GM10266 (cell line): ENCODE measurements around the gene MAP3K3.

Experiments used
- DNase-seq: peaks from one replicate; pipeline ENCODE4 v3.0.0; 2012; ENCODE audit errors: extremely low spot score
- TF ChIP-seq, protein P1 (sequence below): IDR thresholded peaks from 2 replicates; pipeline ENCODE4 v1.5.1; 2012; ENCODE audit warnings: mild to moderate bottlenecking, low read depth; ENCODE audit not compliant: control insufficient read depth, insufficient read depth; ENCODE audit errors: missing control alignments

Gene MAP3K3

DNA sequence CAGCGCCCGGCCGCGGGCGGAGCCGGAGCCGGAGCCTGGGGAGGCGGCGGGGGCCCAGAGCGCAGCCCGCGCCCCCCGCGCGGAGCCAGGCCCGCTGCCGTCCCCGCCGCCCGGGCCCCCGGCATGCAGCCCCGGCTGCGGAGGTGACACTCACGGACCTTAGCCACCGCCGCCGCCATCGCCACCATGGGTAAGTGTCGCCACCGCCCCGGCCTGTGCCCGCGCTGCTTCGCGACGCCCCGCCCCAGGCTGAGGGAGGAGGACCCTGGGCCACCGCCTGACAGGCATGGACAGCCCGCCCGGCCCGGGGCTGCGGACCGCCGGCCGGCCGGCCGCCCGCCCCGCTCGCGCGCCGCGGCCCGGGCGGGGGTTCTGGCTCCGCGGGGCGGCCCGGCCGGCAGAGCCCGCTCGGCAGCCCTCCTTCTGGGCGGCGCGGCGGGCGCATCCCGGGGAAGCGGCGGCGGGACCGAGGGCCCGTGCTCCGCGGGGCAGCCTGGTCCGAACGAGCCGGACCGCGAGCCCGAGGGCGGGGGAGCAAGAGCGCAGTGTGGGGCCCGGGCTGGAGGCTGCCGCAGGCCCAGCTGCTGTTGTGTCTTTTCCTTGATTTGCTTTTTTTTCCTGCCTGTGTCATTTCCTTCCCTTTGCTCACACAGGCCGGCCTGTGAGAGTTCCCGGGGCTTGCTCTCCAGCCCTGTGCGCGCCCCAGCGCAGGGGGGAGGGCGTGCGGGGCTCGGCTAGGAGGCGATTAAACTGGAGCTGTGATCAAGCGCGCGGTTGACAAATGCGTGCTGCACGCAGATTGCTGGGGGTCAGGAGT lies 565 bp downstream of the MAP3K3 start:
- TF ChIP-seq, protein P1, sequence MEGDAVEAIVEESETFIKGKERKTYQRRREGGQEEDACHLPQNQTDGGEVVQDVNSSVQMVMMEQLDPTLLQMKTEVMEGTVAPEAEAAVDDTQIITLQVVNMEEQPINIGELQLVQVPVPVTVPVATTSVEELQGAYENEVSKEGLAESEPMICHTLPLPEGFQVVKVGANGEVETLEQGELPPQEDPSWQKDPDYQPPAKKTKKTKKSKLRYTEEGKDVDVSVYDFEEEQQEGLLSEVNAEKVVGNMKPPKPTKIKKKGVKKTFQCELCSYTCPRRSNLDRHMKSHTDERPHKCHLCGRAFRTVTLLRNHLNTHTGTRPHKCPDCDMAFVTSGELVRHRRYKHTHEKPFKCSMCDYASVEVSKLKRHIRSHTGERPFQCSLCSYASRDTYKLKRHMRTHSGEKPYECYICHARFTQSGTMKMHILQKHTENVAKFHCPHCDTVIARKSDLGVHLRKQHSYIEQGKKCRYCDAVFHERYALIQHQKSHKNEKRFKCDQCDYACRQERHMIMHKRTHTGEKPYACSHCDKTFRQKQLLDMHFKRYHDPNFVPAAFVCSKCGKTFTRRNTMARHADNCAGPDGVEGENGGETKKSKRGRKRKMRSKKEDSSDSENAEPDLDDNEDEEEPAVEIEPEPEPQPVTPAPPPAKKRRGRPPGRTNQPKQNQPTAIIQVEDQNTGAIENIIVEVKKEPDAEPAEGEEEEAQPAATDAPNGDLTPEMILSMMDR = no peak
- DNase-seq = peak; percentile 85

- TF ChIP-seq, protein P1 = no peak
- DNase-seq = no peak
Measured at GRCh38 chr17:63623786-63624530, 1.7 kb downstream of the MAP3K3 start.

GRCh38 chr17:63624531-63624880 lies 2.3 kb downstream of the MAP3K3 start:
- DNase-seq = no peak
- TF ChIP-seq, protein P1 = no peak

DNA sequence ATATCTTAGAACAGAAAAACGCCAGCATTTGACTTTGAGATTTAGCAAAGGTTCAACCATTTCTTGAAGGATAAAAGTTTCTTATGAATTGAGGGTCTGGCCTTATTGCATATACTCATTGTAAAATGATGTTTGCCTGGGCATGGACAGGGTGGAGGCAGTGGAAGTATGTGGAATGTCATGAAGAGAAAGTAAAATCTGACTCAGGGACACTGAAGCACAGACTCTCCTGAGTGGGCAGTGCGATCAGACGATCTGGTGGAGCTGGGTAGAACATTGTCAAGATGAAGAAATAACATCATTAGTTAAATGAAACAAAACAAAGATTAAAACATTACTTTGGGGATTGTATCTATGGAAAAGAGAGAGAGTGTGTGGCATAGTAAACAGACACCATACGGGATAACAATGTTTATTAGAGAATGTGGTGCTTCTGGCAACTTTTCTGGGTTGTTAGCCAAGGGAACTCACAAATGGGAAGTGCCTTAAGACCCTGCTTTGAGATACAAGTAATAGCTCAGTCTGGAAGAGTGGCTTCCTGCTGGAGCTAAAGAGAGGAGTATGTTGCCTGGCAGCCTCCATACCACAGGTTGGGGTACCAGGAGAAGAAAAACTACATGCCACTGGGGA lies 4.4 kb downstream of the MAP3K3 start:
- TF ChIP-seq, protein P1 = no peak
- no peak for DNase-seq

GRCh38 chr17:63629627-63630026 lies 7.4 kb downstream of the MAP3K3 start:
- TF ChIP-seq, protein P1 = no peak
- no peak for DNase-seq

DNA sequence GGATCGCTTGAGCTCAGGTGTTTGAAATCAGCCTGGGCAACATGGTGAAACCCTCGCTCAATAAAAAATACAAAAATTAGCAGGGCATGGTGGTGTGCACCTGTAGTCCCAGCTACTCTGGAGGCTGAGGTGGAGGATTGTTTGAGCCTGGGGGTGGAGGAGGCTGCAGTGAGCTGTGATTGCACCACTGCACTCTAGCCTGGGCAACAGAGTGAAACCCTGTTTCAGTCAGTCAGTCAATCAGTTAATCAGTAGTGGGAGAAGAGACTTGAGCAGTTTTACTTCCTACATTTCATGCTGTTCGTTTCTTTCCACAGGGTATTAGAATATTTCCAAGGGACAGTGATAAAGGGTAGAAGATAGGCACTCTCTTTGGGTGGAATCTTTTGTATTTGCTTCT lies 8.8 kb downstream of the MAP3K3 start:
- TF ChIP-seq, protein P1 = no peak
- no peak for DNase-seq

GRCh38 chr17:63631626-63632025 lies 9.4 kb downstream of the MAP3K3 start:
- TF ChIP-seq, protein P1 = no peak
- DNase-seq = no peak
